Activated CD8-positive, alpha-beta T cell treated with anti-CD3 and anti-CD28 coated beads, Interleukin-2, amount 10 ng/mL, durations not matched to agents 7 days and 5 days (primary cell): ENCODE measurements around the gene NCOA4. TPM values are rescaled to one million over a fixed set of nuclear protein-coding genes. Genes with fewer than 3 reads are reported as not detected.
A peak's percentile ranks its signal among the peaks of the same experiment; 100 is the strongest.

Experiments used
- ATAC-seq: fragments of 150-1000 bp; cut with Tn5 transposase; one replicate; pipeline ENCODE4 v1.10.0; 2021; ENCODE audit warnings: moderate library complexity
- CTCF ChIA-PET: fragments of 350-600 bp; sonication (Branson Sonifier 250); formaldehyde crosslinking; loops from one replicate; lab custom pipeline; 2021; ENCODE audit warnings: antibody characterized with exemption; lab: Charles Lee
- POLR2A ChIA-PET: fragments of 350-600 bp; sonication (Branson Sonifier 250); formaldehyde crosslinking; loops from one replicate; lab custom pipeline; 2021; ENCODE audit warnings: antibody characterized with exemption; lab: Charles Lee
- DNase-seq: peaks from one replicate; pipeline ENCODE4 v3.0.0-alpha.2; 2020
- H3K27ac Mint-ChIP-seq: one replicate; pipeline ENCODE4 v1.8.0; 2021; ENCODE audit warnings: mild to moderate bottlenecking, mixed read lengths
- H3K27me3 Mint-ChIP-seq: one replicate; pipeline ENCODE4 v1.8.0; 2021; ENCODE audit warnings: low read depth, mixed read lengths
- H3K36me3 Mint-ChIP-seq: one replicate; pipeline ENCODE4 v1.8.0; 2021; ENCODE audit warnings: low read depth, mixed read lengths
- H3K4me1 Mint-ChIP-seq: one replicate; pipeline ENCODE4 v1.8.0; 2021; ENCODE audit warnings: low read depth, mixed read lengths
- H3K4me3 Mint-ChIP-seq: one replicate; pipeline ENCODE4 v1.8.0; 2021; ENCODE audit warnings: mild to moderate bottlenecking, mixed read lengths
- H3K9me3 Mint-ChIP-seq: one replicate; pipeline ENCODE4 v1.8.0; 2022; ENCODE audit warnings: mixed read lengths; ENCODE audit not compliant: insufficient read depth
- total RNA-seq, 2 experiments: library from RNA; stranded (reverse); gene quantifications; one replicate each; pipeline ENCODE4 v1.2.3, GENCODE V29; 2021

Gene NCOA4
- total RNA-seq, 2 experiments from 2014 or later, result 119 to 120 TPM

GRCh38 chr10:46048152-46048551, 17.7 kb upstream of the NCOA4 start:
- Mint-ChIP-seq H3K27me3 (peaks cover 2% of the 10 kb centered on the region), H3K4me1 (no peaks in the 10 kb centered on the region), H3K9me3 (no peaks in the 10 kb centered on the region), H3K36me3 (no peaks in the 10 kb centered on the region), H3K27ac (no peak overlapping the region), H3K4me3 (no peak overlapping the region)
- POLR2A ChIA-PET, result no interaction called here
- ATAC-seq, result no peak
- CTCF ChIA-PET, result no interaction called here
- no peak for DNase-seq

GRCh38 chr10:46046261-46046660, 15.8 kb upstream of the NCOA4 start, which contains the start of gene MSMB:
Gene MSMB, minus strand, starts transcription at chr10:46046269. Its CDS starts 32 bp downstream, at chr10:46046237.
- CTCF ChIA-PET, result no interaction called here
- H3K4me3 Mint-ChIP-seq, result no peak within 1 kb of the TSS
- no peak within 1 kb of the TSS for H3K27ac Mint-ChIP-seq
- H3K4me1 Mint-ChIP-seq, result no peaks in the 10 kb centered on the region
- H3K36me3 Mint-ChIP-seq, result no peaks in the 10 kb centered on the region
- DNase-seq, result no peak
- no peaks in the 10 kb centered on the region for H3K9me3 Mint-ChIP-seq
- no peak for ATAC-seq
- POLR2A ChIA-PET, result no interaction called here
- H3K27me3 Mint-ChIP-seq, result peaks cover 9% of the 10 kb centered on the region

GRCh38 chr10:46042527-46042926, 12.1 kb upstream of the NCOA4 start:
- no peak for ATAC-seq
- CTCF ChIA-PET, result no interaction called here
- Mint-ChIP-seq H3K9me3 (no peaks in the 10 kb centered on the region), H3K27me3 (peaks cover 9% of the 10 kb centered on the region), H3K27ac (no peak overlapping the region), H3K4me3 (no peak overlapping the region), H3K36me3 (no peaks in the 10 kb centered on the region), H3K4me1 (no peaks in the 10 kb centered on the region)
- DNase-seq, result no peak
- POLR2A ChIA-PET, result no interaction called here

- ChIA-PET POLR2A (no interaction called here), CTCF (interaction anchor here (1.9 kb wide), 1 partner anchor 11 kb away, joined by 5 read pairs; no protein-coding TSS in a partner anchor)
- Mint-ChIP-seq H3K27me3 (peaks cover 12% of the 10 kb centered on the region), H3K4me3 (no peak overlapping the region), H3K4me1 (no peaks in the 10 kb centered on the region), H3K27ac (no peak overlapping the region), H3K36me3 (no peaks in the 10 kb centered on the region), H3K9me3 (no peaks in the 10 kb centered on the region)
- ATAC-seq (no peak), DNase-seq (no peak)
Measured at GRCh38 chr10:46040004-46040403, 9.6 kb upstream of the NCOA4 start.

- CTCF ChIA-PET, result no interaction called here
- Mint-ChIP-seq H3K36me3 (no peaks in the 10 kb centered on the region), H3K4me1 (peaks cover 7% of the 10 kb centered on the region), H3K4me3 (no peak overlapping the region), H3K27ac (no peak overlapping the region), H3K9me3 (no peaks in the 10 kb centered on the region), H3K27me3 (peaks cover 5% of the 10 kb centered on the region)
- POLR2A ChIA-PET, result no interaction called here
- DNase-seq (no peak), ATAC-seq (no peak)
Measured at GRCh38 chr10:46037107-46037825, 6.8 kb upstream of the NCOA4 start.

- DNase-seq, result no peak
- ATAC-seq, result no peak
- Mint-ChIP-seq H3K9me3 (no peaks in the 10 kb centered on the region), H3K27me3 (peaks cover 5% of the 10 kb centered on the region), H3K27ac (no peak overlapping the region), H3K36me3 (no peaks in the 10 kb centered on the region), H3K4me3 (no peak overlapping the region), H3K4me1 (peaks cover 11% of the 10 kb centered on the region)
- POLR2A ChIA-PET, result no interaction called here
- CTCF ChIA-PET, result interaction anchor here (1.3 kb wide), 1 partner anchor 16 kb away, joined by 4 read pairs; no protein-coding TSS in a partner anchor
Measured at GRCh38 chr10:46035923-46036849, 5.8 kb upstream of the NCOA4 start.

GRCh38 chr10:46033602-46034011, 3.2 kb upstream of the NCOA4 start:
- ATAC-seq, result no peak
- POLR2A ChIA-PET, result no interaction called here
- Mint-ChIP-seq H3K9me3 (no peaks in the 10 kb centered on the region), H3K4me1 (peaks cover 24% of the 10 kb centered on the region), H3K27me3 (peaks cover 5% of the 10 kb centered on the region), H3K36me3 (peaks cover 1% of the 10 kb centered on the region), H3K4me3 (no peak overlapping the region), H3K27ac (no peak overlapping the region)
- CTCF ChIA-PET, result interaction anchor here (0.8 to 1.6 kb wide), 3 partner anchors 10 to 783 kb away, joined by 3 to 4 read pairs (median 3); no protein-coding TSS in a partner anchor
- DNase-seq, result no peak

- no peak for ATAC-seq
- ChIA-PET CTCF (interaction anchor here (1.1 to 1.6 kb wide), 3 partner anchors 8 to 40 kb away, joined by 3 read pairs; no protein-coding TSS in a partner anchor), POLR2A (no interaction called here)
- Mint-ChIP-seq H3K4me1 (peaks cover 40% of the 10 kb centered on the region), H3K27me3 (peaks cover 5% of the 10 kb centered on the region), H3K4me3 (no peak overlapping the region), H3K9me3 (no peaks in the 10 kb centered on the region), H3K36me3 (peaks cover 12% of the 10 kb centered on the region), H3K27ac (peak overlapping the region; percentile 66)
- no peak for DNase-seq
Measured at GRCh38 chr10:46031648-46032532, 1.5 kb upstream of the NCOA4 start.

GRCh38 chr10:46029461-46030030, 877 bp downstream of the NCOA4 start:
- H3K27ac Mint-ChIP-seq, result peak overlapping the region; percentile 98
- H3K4me3 Mint-ChIP-seq, result peak overlapping the region; percentile 99
- no peaks in the 10 kb centered on the region for H3K9me3 Mint-ChIP-seq
- DNase-seq, result no peak
- CTCF ChIA-PET, result interaction anchor here (1.1 to 3.2 kb wide), 13 partner anchors 11 to 794 kb away, joined by 3 to 52 read pairs (median 5); no protein-coding TSS in a partner anchor
- ATAC-seq, result no peak
- H3K36me3 Mint-ChIP-seq, result peaks cover 19% of the 10 kb centered on the region
- H3K4me1 Mint-ChIP-seq, result peaks cover 59% of the 10 kb centered on the region
- no peaks in the 10 kb centered on the region for H3K27me3 Mint-ChIP-seq
- POLR2A ChIA-PET, result interaction anchor here (0.6 to 1.1 kb wide), 2 partner anchors 10 to 65 kb away, joined by 3 read pairs; no protein-coding TSS in a partner anchor

- Mint-ChIP-seq H3K27ac (peak overlapping the region; percentile 98), H3K9me3 (no peaks in the 10 kb centered on the region), H3K4me1 (peaks cover 65% of the 10 kb centered on the region), H3K27me3 (no peaks in the 10 kb centered on the region), H3K4me3 (peak overlapping the region; percentile 99), H3K36me3 (peaks cover 19% of the 10 kb centered on the region)
- peak; percentile 58 for DNase-seq
- ChIA-PET CTCF (interaction anchor here (1.0 to 3.2 kb wide), 15 partner anchors 11 to 794 kb away, joined by 3 to 52 read pairs (median 5); partner anchors contain the start of gene TIMM23), POLR2A (no interaction called here)
- peak; percentile 20 for ATAC-seq
Measured at GRCh38 chr10:46028584-46029460, 1.6 kb downstream of the NCOA4 start.
